Epithelial cell of prostate (primary cell): ENCODE data around the gene CD22.

Experiments used
- DNase-seq: peaks from one replicate; pipeline ENCODE4 v3.0.0-alpha.2; 2011; ENCODE audit warnings: low read depth, low spot score
- H3K27ac ChIP-seq: fragments of 450-650 bp; 2 replicates; pipeline ENCODE4 v1.5.1; 2017; ENCODE audit warnings: mild to moderate bottlenecking

Gene CD22

GRCh38 chr19:35336166-35336955 is 7.4 kb downstream of the CD22 start:
- H3K27ac ChIP-seq: no peak overlapping the region
- no peak for DNase-seq

- no peak overlapping the region for H3K27ac ChIP-seq
- no peak for DNase-seq
Measured at GRCh38 chr19:35337097-35337983, 8.4 kb downstream of the CD22 start.

- H3K27ac ChIP-seq: no peak overlapping the region
- DNase-seq: no peak
Measured at GRCh38 chr19:35337984-35338296, 9.0 kb downstream of the CD22 start.

- no peak for DNase-seq
- H3K27ac ChIP-seq: no peak overlapping the region
Measured at GRCh38 chr19:35340431-35340830, 11.4 kb downstream of the CD22 start.

- no peak overlapping the region for H3K27ac ChIP-seq
- no peak for DNase-seq
Measured at GRCh38 chr19:35341006-35341405, 12.0 kb downstream of the CD22 start.

DNA sequence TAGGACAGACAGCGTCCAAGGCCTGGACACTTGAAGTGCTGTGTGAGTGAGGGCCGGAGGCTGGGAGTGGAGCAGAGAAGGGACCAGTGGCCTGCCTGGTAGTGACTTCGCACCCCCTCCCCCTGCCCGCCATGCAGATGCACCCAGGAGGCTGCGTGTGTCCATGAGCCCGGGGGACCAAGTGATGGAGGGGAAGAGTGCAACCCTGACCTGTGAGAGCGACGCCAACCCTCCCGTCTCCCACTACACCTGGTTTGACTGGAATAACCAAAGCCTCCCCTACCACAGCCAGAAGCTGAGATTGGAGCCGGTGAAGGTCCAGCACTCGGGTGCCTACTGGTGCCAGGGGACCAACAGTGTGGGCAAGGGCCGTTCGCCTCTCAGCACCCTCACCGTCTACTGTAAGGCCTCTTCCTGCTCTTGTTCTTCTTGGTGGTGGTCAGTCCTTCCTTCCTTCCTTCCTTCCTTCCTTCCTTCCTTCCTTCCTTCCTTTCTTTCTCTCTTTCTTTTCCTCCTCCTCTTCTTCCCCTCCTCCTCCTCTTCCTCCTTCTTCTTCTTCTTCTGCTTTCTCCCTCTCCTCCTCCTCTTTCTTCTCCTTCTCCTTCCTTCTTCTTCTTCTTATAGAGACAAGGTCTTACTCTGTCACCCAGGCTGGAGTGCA is 12.7 kb downstream of the CD22 start:
- no peak overlapping the region for H3K27ac ChIP-seq
- no peak for DNase-seq

- no peak for DNase-seq
- no peak overlapping the region for H3K27ac ChIP-seq
Measured at GRCh38 chr19:35342430-35342829, 13.4 kb downstream of the CD22 start.

GRCh38 chr19:35344511-35345031 is 15.6 kb downstream of the CD22 start:
- DNase-seq: no peak
- H3K27ac ChIP-seq: no peak overlapping the region

- no peak overlapping the region for H3K27ac ChIP-seq
- no peak for DNase-seq
Measured at GRCh38 chr19:35345671-35346111, 16.7 kb downstream of the CD22 start.

GRCh38 chr19:35346193-35347052 is 17.4 kb downstream of the CD22 start:
- no peak overlapping the region for H3K27ac ChIP-seq
- DNase-seq: no peak

DNA sequence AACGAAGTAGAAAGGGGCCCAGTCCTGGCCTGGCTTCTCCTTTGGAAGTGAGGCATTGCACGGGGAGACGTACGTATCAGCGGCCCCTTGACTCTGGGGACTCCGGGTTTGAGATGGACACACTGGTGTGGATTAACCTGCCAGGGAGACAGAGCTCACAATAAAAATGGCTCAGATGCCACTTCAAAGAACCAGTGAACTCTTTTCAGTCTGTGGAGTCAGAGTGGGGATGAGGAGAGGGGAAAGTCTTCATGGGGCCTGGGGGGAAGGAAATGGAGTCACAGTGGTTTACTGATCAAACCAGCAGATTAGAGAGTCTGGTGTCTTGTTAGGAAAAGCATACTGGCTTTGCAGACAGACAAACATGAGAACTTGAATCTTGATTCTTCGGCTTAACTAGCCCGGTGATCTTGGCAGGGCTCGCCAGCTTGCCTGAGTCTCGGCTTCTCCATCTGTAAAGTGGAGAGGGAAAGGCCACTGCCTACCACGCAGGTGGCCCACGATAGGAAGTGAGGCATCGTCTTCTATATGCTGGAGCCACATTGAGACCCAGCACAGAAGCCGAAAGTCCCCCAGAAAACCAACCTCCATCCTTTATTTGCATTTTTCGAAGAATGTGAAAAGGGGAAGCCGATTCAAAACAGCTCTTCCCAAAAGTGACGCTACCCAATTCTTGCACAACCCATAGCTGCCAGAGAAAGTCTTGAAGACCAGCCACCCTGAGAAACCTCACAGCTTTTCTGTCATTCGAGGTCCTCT is 18.4 kb downstream of the CD22 start, which contains the start of gene FFAR1:
Gene FFAR1 (plus strand): TSS at position 732 of the 759 bp plus-strand sequence. CDS start 3,650 bp downstream, outside the sequence.
- H3K27ac ChIP-seq: no peak within 1 kb of the TSS
- no peak for DNase-seq

- no peak for DNase-seq
- no peak overlapping the region for H3K27ac ChIP-seq
Measured at GRCh38 chr19:35347930-35348298, 18.9 kb downstream of the CD22 start.

DNA sequence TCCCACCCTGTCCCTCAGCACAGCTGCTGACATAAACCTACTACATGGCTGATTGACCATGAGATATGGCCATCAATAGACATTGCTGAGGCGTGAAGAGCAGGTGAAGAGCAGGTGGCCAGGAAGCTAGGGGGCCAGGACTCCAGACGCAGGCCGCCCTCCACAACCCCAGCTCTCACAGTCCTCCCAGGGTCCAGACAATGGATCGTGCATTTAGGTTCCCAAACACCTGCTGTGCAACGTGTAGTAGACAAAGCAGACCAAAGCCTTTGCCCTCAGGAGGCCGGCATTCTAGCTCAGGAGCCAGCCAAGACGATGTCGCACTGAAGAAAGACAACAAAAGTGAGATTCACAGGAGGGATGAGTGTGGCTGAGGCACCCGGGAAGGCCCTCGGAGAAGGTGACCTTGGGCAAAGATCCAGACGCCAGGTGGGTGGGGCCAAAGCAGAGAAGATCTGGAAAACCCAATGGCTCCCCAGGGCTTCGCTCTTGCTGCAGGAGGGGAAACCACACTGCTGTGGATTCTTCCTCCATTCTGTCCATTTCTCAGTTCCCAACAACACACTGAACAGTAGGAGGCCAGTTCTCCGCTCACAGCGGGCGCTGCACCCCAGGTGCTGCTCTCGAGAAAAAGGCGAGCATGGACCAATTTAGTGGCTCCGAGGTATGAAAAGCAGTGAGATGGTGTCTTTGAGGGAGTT is 20.1 kb downstream of the CD22 start:
- no peak for DNase-seq
- no peak overlapping the region for H3K27ac ChIP-seq

DNA sequence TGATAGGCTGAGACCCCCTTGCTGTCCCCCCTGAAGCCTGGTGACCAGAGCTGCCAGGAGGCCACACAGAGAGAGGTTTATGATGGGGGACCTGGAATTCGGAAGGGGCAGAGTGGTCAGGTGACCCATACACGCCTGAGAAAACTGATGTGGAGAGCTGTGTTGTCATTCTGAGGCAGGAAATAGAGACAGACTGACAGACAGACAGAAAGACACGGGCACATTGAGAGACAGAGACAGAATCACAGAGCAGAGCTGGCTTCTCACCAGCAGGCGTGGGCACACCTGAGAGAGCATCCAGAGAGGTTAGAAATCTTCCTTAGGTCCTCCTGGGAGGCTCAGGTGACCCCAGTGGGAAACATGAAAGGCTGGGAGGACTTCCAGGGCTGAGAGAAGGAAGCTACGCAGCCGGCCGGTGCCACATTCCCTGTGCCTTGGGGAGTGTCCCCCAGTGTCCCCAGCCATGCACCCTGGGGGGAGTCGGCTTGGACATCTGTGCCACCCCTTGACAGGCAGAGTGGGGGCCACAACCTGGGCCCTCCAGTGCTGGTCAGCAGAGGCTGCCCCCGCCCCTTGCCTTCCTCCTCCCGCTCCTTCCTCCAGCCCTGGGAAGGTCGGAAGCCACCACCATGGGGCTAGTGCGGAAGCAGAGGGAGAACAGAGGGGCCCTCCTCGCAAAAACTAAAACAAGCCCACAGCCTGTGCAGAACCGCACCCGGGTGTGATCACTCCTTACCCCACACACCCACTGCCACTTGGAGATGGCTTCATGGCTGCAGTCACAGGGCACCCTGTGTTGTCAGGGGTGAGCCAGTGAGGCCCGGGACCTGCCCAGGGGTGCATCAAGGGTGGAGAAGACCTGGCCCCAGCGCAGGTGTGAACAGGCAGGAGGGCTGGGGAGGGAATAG is 20.9 kb downstream of the CD22 start:
- DNase-seq: no peak
- no peak overlapping the region for H3K27ac ChIP-seq

DNA sequence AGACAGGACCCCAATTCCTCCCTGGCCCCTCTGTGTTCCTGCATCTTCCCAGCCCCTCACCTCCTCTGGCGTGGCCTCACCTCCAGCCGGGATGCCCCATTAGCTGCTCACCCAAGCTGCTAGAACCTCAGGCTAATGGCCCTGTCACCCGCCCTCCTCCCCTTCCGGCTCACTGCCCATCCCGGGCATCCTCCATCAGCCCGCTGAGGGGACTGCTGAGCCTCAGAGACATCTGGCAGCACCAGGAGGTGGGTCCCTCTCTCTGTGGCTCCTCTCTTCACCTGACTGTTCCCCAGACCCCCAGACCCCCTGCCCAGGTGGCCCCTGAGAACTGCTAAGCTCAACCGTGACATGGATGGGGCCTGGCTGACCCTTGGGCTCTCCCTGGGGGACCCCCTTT is 21.6 kb downstream of the CD22 start:
- no peak for DNase-seq
- no peak overlapping the region for H3K27ac ChIP-seq

DNA sequence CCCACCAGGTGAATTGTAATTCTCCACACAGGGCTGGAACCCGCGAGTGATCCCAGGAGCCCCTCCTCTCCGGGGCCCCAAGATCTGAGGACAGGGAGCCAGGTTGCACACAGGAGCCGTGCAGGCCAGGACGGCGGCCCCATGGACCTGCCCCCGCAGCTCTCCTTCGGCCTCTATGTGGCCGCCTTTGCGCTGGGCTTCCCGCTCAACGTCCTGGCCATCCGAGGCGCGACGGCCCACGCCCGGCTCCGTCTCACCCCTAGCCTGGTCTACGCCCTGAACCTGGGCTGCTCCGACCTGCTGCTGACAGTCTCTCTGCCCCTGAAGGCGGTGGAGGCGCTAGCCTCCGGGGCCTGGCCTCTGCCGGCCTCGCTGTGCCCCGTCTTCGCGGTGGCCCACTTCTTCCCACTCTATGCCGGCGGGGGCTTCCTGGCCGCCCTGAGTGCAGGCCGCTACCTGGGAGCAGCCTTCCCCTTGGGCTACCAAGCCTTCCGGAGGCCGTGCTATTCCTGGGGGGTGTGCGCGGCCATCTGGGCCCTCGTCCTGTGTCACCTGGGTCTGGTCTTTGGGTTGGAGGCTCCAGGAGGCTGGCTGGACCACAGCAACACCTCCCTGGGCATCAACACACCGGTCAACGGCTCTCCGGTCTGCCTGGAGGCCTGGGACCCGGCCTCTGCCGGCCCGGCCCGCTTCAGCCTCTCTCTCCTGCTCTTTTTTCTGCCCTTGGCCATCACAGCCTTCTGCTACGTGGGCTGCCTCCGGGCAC is 22.6 kb downstream of the CD22 start:
- no peak for DNase-seq
- no peak overlapping the region for H3K27ac ChIP-seq

DNA sequence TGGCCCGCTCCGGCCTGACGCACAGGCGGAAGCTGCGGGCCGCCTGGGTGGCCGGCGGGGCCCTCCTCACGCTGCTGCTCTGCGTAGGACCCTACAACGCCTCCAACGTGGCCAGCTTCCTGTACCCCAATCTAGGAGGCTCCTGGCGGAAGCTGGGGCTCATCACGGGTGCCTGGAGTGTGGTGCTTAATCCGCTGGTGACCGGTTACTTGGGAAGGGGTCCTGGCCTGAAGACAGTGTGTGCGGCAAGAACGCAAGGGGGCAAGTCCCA is 23.1 kb downstream of the CD22 start:
- no peak for DNase-seq
- no peak overlapping the region for H3K27ac ChIP-seq
